ENCODE results near the gene RNF38.

- no peak for TF ChIP-seq CTCF (IDR thresholded peaks at IDR 0.05)
- TF ChIP-seq POLR2A (IDR thresholded peaks at IDR 0.05), result no peak
Measured at GRCh38 chr9:36337865-36338264, 62.2 kb downstream of the RNF38 start.

All from uterus (tissue), 2 donors.